Measurements from ENCODE around the gene BTBD8. TPM values are rescaled to one million over a fixed set of nuclear protein-coding genes. Genes with fewer than 3 reads are reported as not detected.

The BTBD8 gene
- polyA plus RNA-seq, 12 donors: 1.9 to 4.4 (median 3.1) TPM; not detected in 1

DNA sequence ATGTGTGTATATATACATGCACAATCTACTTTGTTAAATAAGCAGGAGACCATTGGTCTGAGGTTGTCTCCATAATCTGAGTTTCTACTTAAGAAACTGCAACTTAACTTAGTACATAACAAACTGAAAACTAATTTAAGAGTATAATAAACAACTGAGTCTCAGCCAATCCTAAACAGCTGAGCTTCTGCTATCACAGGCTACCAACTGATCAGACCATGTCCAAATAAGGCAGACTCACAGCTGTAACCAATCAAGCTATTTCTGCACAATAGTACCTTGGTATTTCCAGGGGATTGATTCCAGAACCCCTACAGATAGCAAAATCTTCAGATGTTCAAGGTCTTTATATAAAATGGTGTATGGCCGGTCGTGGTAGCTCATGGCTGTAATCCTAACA, 111.6 kb downstream of the BTBD8 start:
- DNase-seq: no peak

DNA sequence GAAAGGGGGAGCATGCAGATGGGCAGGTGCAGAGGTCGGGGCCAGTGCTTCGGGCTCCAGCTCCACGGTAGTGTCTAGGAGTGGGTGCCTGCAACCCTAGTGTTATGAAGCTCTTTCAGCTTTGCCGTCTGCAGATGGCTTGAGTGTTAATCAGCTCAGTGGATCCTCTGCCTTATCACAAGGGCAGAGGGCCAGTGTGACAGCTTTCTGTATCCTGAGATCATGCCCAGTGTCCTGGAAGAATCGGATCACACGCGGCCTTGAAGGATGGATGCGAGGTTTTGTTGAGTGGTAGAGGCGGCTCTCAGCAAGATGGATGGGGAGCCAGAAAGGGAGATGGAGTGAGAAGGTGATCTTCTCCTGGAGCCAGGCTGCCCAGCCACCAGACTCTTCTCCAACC, 112.1 kb downstream of the BTBD8 start:
- DNase-seq: no peak

DNA sequence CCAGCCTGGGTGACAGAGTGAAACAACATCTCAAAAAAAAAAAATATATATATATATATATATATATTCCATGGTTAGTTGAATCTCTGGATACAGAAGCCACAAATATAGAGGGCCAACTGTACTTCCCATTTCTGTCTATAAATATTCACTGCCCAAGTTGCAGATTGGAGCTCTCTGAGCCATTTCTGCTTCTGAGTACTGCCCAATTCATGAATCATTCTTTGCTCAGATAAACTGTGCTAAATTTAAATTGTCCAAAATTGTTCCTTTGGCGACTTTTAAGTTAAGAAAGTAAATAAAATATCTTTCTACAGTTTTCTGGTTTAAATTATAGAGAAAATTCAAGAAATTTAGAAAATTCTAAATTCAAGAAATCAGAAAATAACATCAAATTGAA, 114.4 kb downstream of the BTBD8 start:
- no peak for DNase-seq

DNA sequence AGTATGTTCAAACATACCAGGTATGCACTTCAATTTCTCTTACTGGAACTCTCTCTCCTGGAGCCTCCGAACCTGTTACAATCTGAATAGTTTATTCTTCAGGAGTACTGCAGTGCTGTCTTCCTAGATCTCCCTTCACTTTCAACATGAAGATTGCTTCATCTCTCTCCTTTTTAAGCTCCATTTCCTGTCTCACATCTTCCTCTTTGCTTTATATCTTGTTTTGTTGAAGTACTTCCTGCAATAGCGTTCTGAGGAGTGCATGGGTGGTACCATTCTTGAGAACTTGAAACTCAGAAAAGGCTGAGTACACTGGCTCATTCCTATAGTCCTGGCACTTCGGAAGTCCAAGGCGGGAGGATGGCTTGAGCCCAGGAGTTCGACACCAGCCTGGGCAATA, 121.8 kb downstream of the BTBD8 start:
- DNase-seq: no peak

DNA sequence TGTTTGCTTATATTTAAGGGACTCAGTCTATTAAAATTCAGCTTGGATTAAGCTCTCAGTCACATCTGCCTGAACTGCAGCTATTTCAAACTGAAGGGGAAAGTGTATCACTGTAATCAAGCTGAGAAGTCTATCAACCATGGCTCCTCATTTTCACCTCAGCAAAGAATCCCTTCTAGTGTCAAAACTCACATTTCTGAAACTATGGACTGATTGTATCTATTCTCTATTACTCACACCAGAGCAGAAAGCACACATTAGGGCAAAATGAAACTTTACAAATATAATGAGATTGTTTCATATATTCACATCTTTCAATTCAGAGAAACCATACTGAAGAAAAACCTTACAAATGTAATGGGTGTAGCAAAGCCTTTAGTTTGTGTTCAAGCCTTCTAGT, 123.0 kb downstream of the BTBD8 start:
- no peak for DNase-seq

DNA sequence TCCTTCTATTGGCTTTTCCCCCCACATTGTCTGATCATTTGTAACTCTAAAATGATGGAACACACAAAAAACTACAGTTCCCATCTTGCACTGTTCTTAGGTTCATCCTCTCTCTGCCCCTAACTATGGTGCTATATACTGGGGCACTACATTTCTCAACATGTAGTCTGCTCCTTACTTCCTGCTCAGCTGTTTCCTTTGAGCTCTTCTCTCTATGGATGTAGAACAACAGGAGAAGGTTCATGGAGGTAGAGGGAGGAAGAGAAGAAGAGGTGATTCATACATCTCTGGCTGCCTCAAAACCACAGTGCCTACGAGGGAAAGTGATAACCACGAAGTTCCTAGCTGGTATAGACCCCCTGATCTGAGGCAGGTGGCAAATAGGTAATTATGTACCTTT, 130.6 kb downstream of the BTBD8 start:
- no peak for DNase-seq

DNA sequence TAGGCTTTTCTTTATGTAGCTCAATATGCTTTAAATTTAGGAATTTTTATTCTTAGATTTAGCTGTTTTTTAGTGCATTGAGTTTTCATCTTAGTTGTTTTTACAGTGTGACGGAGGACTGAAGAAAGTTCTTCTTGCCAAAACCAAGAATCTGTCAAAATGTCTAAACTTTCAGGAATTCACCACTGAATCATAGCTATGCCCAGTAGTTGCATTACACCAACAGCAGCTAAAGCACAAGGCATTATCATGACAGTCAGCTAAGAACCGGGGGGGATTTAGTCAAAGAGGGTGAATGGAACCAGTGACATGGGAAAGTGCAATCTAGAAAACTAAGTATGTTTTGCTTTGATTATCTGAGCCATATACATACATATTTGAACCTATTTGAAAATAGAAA, 131.0 kb downstream of the BTBD8 start:
- DNase-seq: no peak

DNA sequence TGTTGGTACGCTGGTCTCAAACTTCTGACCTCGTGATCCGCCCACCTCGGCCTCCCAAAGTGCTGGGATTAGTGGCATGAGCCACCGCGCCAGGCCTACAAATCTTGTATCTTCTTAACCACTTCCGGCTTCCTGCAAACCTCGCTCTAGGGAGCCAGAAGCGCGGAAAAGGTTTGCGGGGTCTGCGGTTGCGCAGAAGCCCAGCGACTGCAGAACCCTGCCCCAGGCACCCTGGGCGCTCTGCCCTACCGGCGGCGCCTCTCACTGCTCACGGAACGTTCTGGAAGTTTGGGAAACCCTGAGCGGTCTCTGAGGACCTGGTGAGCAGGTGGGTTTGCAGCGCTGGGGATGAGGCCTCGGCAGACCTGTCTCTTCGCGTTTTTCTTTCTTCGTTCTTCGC, 137.6 kb downstream of the BTBD8 start, which contains the start of gene C1orf146:
Gene C1orf146, plus strand, starts transcription at position 195 of the 400 bp plus-strand sequence. CDS start 13,506 bp downstream, outside the sequence.
- DNase-seq: no peak

DNA sequence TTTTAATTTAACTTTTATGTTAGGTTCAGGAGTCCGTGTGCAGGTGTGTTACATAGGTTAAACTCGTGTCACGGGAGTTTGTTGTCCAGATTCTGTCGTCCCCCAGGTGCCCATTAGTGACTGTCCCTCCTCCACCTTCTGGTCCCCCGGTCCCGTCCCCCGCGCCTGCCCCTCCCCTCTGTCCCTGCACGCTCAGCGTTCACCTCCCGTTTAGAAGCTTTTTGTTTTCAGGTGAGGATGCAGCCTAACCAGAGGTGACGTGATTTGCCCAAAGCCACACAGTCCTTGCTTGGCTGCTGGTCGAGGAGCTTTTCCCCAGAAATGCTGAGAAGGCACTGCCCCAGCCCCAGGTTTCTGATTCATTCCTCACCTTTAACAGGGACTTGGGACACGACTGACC, 138.4 kb downstream of the BTBD8 start:
- no peak for DNase-seq

DNA sequence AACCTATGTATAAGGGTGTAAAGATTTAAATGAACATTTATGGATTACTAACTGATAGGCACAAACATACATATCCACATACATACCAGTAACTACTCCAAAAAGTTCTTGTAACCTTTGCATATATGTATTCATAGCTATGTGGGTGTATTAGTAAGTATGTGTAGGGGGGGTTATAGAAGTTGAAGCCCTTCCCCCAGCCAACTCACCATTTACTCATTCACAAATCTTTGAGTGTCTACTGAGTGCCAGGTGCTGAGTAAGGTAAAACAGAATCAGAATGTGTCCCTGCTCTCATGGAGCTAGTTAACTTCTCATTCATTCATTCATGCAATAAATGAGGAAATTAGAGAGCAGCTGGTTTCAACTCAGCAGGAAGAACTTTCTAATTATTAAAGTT, 138.9 kb downstream of the BTBD8 start:
- no peak for DNase-seq

DNA sequence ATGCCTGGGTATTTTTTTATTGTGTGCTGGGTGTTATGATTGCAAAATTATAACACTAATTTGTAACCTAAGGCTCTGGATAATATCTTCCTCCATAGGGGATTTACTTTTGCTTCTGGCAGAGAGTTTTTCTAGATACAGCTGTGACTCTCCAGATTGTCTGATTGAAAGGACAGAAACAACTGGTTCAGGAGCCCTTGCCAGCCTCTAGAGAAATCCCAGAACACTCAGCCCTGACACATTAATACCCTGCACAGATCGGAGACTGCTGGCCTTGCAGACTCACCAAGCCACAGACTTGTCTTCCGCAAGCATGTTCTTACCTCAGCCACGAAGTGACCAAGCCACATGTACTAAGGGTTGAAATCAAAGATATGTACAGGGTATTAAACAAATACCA, 148.3 kb downstream of the BTBD8 start:
- DNase-seq: no peak

DNA sequence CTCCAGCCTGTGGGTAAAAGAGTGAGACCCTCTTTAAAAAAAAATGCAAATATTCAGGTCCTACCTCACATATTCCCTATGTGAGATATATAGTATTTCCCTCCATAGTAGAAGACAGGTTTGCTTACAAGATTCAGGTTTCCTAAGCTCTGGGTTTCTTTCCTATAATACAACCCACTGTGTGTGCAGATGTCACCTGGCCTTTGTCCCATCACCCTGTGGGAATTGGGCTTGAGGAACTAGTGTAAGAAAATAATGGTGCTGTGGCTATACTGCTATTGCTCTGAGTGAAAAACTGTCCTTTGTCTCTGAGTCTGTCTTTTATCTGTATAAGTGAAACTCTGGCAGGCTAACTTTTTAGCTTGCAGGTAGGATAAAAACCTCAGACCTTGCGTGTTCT, 150.6 kb downstream of the BTBD8 start:
- no peak for DNase-seq

Other genes starting within 250 kb of the BTBD8 start
- gene TGFBR3, start 194.2 kb upstream of the BTBD8 start, polyA plus RNA-seq (ENCODE audit: insufficient read length in 12 of 12): 10 to 100 TPM in 11 of 12 donors, not detected in 1; 23.8 to 64.0 (median 31.6) TPM
- gene BRDT, start 130.9 kb upstream of the BTBD8 start, polyA plus RNA-seq (ENCODE audit: insufficient read length in 12 of 12): not detected
- gene EPHX4, start 50.4 kb upstream of the BTBD8 start, polyA plus RNA-seq (ENCODE audit: insufficient read length in 12 of 12): 1 to 10 TPM in 3 of 12 donors, under 1 TPM in 8, not detected in 1; 0.72 to 7.8 (median 0.85) TPM
- gene SETSIP, start 4.9 kb upstream of the BTBD8 start, polyA plus RNA-seq (ENCODE audit: insufficient read length in 12 of 12): under 1 TPM in 4 of 12 donors, not detected in 8; 0.18 to 0.43 (median 0.33) TPM
- under 1 TPM in 2 of 12 donors, not detected in 10; 0.21 TPM for gene C1orf146, start 137.6 kb downstream of the BTBD8 start, polyA plus RNA-seq (ENCODE audit: insufficient read length in 12 of 12)
- gene GLMN, start 218.6 kb downstream of the BTBD8 start, polyA plus RNA-seq (ENCODE audit: insufficient read length in 12 of 12): 10 to 100 TPM in 10 of 12 donors, 1 to 10 TPM in 1, not detected in 1; 9.5 to 36.7 (median 17.1) TPM
- 10 to 100 TPM in 11 of 12 donors, not detected in 1; 17.8 to 25.1 (median 21.1) TPM for gene RPAP2, start 218.7 kb downstream of the BTBD8 start, polyA plus RNA-seq (ENCODE audit: insufficient read length in 12 of 12)

Data from muscle of arm (tissue), 12 donors.